ENCODE data around the gene CDK5RAP1. TPM values are rescaled to one million over a fixed set of nuclear protein-coding genes. Genes with fewer than 3 reads are reported as not detected.
"Not testable (repeated sequence)": the region's sequence is repeated elsewhere in the genome, so short reads cannot be mapped to it uniquely, and the experiment has no call there.

The CDK5RAP1 gene
- total and polyA plus RNA-seq, 11 donors: 17.6 to 34.9 (median 21.2) TPM

DNA sequence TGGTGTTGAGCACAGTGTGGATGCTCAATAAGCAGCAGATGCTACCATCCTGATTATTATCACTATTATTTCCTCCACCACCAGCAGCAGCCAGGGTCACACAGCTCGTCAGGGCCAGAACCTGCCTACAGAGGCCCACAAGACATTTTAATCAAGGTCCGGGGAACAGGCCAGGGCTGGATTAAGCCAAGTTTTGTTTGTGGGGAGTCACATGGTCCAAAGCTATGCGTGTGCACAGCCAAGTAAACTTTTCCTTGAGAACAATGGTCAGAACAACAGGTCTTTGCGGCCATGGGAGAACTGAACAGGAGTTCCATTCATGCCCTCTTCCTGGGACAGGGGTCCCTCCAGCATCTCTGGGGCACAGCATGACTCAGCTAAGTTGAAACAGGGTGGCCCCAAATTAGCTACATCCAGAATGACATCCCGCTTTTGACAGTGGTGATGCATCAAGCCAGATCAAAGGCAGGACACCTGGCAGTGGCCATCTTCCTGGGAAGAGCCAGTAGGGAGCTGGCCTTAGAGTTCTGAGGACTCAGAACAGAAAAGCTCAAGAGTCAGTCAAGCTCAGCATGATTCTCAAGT, 30.6 kb upstream of the CDK5RAP1 start:
- no peak overlapping the region for H3K4me3 ChIP-seq
- TF ChIP-seq, protein P1, sequence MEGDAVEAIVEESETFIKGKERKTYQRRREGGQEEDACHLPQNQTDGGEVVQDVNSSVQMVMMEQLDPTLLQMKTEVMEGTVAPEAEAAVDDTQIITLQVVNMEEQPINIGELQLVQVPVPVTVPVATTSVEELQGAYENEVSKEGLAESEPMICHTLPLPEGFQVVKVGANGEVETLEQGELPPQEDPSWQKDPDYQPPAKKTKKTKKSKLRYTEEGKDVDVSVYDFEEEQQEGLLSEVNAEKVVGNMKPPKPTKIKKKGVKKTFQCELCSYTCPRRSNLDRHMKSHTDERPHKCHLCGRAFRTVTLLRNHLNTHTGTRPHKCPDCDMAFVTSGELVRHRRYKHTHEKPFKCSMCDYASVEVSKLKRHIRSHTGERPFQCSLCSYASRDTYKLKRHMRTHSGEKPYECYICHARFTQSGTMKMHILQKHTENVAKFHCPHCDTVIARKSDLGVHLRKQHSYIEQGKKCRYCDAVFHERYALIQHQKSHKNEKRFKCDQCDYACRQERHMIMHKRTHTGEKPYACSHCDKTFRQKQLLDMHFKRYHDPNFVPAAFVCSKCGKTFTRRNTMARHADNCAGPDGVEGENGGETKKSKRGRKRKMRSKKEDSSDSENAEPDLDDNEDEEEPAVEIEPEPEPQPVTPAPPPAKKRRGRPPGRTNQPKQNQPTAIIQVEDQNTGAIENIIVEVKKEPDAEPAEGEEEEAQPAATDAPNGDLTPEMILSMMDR (IDR thresholded peaks at IDR 0.05): no peak
- TF ChIP-seq POLR2A (IDR thresholded peaks at IDR 0.05): no peak
- 36 to 60% (median 47%) methylated on average over 5 of the region's 5 CpGs for WGBS, 4 donors
- intact Hi-C loops (cut with DNase I): no loop called here
- H3K36me3 ChIP-seq: peaks cover 0 to 21% (median 6%) of the 10 kb centered on the region in 9 donors
- H3K9me3 ChIP-seq: no peaks in the 10 kb centered on the region
- ATAC-seq (peak; percentile 57 to 82 (median 67)), DNase-seq (peak in 4 of 5 donors; percentile 38 to 68 (median 51))
- no peaks in the 10 kb centered on the region for H3K27me3 ChIP-seq
- H3K4me1 ChIP-seq: peaks cover 2 to 64% (median 20%) of the 10 kb centered on the region in 12 donors
- peak overlapping the region; percentile 22 to 92 (median 83) for H3K27ac ChIP-seq

DNA sequence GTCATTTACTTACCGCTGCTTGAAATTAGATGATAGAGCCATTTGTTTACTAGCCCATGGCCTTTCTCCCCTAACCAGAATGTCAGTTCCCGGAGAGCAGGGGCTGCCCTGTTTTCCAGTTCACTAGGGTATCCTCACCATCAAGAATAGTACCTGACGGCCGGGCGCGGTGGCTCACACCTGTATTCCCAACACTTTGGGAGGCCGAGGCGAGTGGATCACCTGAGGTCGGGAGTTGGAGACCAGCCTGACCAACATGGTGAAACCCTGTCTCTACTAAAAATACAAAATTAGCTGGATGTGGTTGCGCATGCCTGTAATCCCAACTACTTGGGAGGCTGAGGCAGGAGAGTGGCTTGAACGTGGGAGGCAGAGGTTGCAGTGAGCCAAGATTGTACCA, 22.6 kb upstream of the CDK5RAP1 start:
- not testable (repeated sequence) for ATAC-seq, H3K27me3 ChIP-seq, DNase-seq, H3K9me3 ChIP-seq, H3K4me3 ChIP-seq
- Histone ChIP-seq H3K27ac (peak overlapping the region; percentile 81 to 96 (median 90)), H3K4me1 (peaks cover 0 to 81% (median 47%) of the 10 kb centered on the region in 12 donors), H3K36me3 (peaks cover 0 to 15% (median 3%) of the 10 kb centered on the region in 9 donors)
- intact Hi-C loops (cut with DNase I): loop anchor here in 1 of 10 donors (2.0 kb wide), 1 partner anchor 19 kb away; the partner anchor contains the start of gene SNTA1
- WGBS, 4 donors: 73 to 86% (median 75%) methylated on average over 11 of the region's 11 CpGs

DNA sequence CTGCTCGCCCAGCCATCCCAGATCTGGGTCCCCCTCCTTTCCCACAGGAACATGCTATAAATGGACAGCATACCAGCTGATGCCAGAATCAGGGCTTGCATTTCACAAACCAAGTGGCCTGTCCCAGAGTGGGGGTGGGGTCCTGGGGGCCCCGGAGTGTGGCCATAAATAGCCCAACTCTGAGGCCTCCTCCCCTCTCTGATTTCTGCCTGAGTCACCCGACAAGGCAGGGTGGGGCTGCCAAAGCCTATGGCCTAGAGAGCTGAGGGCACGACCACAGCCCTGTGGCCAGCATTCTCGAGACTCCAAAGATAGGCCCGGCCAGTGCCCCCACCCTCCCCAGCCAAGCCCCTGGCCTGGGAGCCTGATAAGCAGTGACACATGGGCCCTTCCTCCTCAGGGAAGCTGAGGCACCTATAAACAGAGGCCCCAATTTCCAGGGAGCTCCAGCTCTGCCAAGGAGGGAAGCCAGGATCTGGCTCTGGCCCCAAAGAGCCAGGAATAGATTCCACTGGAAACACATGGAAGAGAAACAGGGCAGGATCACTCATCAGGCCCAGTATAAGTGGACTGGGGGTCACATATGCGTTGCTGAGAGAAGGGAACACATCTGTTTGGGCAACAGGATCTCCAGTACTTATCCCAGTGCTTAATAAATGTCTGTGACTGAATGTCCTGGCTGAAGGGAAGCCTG, 22.0 kb upstream of the CDK5RAP1 start:
- Histone ChIP-seq H3K9me3 (no peaks in the 10 kb centered on the region), H3K4me1 (peaks cover 0 to 87% (median 47%) of the 10 kb centered on the region in 12 donors), H3K27me3 (no peaks in the 10 kb centered on the region), H3K36me3 (peaks cover 0 to 15% (median 3%) of the 10 kb centered on the region in 9 donors), H3K27ac (peak overlapping the region; percentile 81 to 96 (median 87)), H3K4me3 (no peak overlapping the region)
- intact Hi-C loops (cut with DNase I): loop anchor here in 1 of 10 donors (2.0 kb wide), 1 partner anchor 20 kb away; the partner anchor contains the start of gene SNTA1
- ATAC-seq (peak; percentile 83 to 88 (median 86)), DNase-seq (peak; percentile 80 to 92 (median 86))
- WGBS, 4 donors: 25 to 36% (median 30%) methylated on average over 3 to 7 of the region's 7 CpGs
- no peak for TF ChIP-seq POLR2A (IDR thresholded peaks at IDR 0.05)
- TF ChIP-seq, protein P1 (IDR thresholded peaks at IDR 0.05): no peak

DNA sequence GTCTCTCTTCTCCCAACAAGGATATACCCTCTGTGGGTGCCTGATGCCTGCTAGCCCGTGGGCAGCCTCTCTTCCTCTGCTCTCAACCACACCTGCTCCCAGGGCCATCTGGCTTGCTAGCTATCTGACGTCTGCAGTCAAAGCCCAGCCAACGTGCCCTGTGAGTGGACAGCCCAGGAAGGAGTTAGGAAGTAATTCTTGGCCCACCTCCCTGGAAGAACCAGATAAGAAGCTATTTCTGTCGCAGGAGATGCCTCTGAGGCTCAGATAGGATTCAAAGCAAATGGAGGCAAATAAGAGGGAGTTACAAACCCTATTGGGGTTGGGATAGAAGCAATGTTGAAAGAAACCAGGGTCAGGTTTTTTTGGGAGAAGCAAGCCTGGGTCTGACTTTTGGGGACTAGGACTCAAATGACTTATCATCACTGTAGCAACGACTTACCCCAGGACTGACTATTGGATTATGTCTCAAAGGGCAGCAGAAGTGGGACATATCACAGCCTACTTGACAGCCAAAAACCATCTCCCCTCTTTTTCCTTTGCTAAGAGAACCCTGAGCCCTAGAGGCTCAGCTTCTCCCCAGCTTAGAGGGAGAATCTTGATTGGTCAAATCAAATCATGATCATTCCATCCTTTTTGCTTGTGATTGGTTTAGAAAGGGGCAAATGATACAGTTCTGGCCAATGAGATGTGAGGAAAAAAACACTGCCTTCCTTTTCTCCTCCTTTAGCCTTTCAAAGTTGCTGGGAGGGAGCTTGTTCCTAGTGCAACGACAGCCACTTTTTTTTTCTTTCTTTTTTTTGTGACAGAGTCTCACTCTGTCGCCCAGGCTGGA, 18.0 kb upstream of the CDK5RAP1 start:
- peaks cover 0 to 75% (median 41%) of the 10 kb centered on the region in 12 donors for H3K4me1 ChIP-seq
- peak overlapping the region in 1 of 12 donors; percentile 24 for H3K4me3 ChIP-seq
- intact Hi-C loops (cut with DNase I): loop anchor here in 5 of 10 donors (1.0 to 2.0 kb wide), 2 partner anchors 23 to 24 kb away; partner anchors contain the start of gene SNTA1 (in 5 of the 5)

More for the DNA sequence above, 18.0 kb upstream of the CDK5RAP1 start:
- 15 to 28% (median 18%) methylated on average over 7 of the region's 7 CpGs for WGBS, 4 donors
- DNase-seq (peak; percentile 82 to 94 (median 87)), ATAC-seq (peak; percentile 65 to 83 (median 80))
- H3K9me3 ChIP-seq: no peaks in the 10 kb centered on the region
- peak in 1 of 2 donors; percentile 60 for TF ChIP-seq POLR2A (IDR thresholded peaks at IDR 0.05)
- TF ChIP-seq, protein P1 (IDR thresholded peaks at IDR 0.05): no peak
- H3K27me3 ChIP-seq: no peaks in the 10 kb centered on the region
- H3K27ac ChIP-seq: peak overlapping the region; percentile 74 to 98 (median 86)
- H3K36me3 ChIP-seq: peaks cover 0 to 30% (median 10%) of the 10 kb centered on the region in 9 donors

Data from heart left ventricle (tissue), 16 donors.